NCI-H128 (cell line): ENCODE measurements around the gene HS6ST1.

Experiments
- DNase-seq: peaks from one replicate; lab custom pipeline; 2025; ENCODE audit not compliant: unreplicated experiment; lab: John Stamatoyannopoulos, UW

The HS6ST1 gene

GRCh38 chr2:128284037-128284441, 34.6 kb downstream of the HS6ST1 start:
- DNase-seq, result no peak

- no peak for DNase-seq
Measured at GRCh38 chr2:128282976-128283810, 35.5 kb downstream of the HS6ST1 start.

DNA sequence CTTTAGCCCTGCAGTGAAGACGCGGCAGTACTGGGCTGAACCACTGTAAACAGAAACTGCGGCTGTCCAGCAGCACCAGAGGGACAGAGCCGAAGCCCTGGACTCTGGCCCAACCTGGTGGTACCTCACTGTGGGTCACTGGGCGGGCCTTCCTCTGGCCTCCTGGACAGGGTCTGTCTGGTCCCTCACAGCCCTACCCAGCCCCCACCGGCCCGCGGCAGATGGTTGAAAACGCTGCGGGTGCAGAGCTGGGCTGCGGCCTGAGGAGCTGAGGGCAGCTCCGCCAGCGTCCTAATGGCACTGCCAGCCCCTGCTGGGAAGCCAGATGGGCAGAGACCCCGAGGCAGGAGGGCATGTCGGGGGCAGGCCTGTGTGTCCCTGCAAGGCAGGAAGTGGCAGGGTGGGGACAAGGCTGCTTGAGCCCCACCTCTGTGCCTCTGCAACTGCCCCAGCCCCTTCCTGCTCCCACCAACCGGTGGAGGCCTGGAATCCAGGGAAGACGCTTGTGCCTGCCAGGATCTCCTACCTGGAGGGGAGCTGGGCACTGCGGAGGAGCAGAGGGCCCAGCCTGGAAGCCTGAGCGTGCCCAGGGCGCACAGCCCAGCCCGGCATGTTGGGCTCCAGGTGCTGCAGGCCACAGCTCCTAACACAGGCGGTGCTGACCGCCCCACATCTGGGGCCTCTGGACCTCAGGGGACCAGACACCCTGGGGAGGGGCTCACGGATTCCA, 36.3 kb downstream of the HS6ST1 start:
- no peak for DNase-seq

DNA sequence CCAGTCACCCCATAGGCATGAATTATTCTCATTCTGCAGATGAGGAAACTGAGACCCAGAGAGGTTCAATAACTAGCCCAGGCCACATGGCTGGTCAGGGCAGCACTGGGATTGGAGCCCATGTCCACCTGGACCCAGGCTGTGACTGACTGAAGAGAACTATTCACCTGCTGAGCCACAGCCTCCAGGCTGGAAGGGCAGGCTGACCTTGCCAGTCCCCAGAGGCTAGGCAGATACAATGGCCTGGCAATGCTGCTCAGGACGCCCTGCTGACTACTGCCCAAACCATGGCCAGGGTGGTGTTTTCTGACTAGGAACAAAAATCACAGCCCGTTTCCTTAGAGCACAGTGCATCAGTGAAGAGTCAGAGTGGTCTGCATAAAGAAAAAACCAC, 36.8 kb downstream of the HS6ST1 start:
- no peak for DNase-seq

DNA sequence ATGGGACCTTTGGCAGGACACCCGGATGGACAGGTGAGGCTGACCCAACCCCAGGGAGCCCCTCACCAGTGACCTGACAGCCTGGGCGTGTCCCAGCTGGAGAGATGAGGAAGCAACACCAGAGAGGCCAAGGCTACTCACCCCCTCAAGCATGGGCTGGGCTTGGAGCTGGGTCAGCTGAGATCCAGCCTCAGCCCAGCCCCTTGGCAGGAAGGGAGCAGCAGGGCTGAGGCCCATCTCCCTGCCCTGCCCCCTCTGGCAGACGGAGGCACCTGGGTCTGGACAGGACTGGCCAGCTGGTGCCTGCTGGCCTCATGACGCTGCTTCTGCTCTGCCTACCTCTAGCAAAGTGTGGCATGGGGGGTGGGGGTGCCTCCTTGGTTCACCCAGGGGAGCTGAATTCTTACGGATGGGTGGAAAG, 37.8 kb downstream of the HS6ST1 start:
- DNase-seq, result no peak

DNA sequence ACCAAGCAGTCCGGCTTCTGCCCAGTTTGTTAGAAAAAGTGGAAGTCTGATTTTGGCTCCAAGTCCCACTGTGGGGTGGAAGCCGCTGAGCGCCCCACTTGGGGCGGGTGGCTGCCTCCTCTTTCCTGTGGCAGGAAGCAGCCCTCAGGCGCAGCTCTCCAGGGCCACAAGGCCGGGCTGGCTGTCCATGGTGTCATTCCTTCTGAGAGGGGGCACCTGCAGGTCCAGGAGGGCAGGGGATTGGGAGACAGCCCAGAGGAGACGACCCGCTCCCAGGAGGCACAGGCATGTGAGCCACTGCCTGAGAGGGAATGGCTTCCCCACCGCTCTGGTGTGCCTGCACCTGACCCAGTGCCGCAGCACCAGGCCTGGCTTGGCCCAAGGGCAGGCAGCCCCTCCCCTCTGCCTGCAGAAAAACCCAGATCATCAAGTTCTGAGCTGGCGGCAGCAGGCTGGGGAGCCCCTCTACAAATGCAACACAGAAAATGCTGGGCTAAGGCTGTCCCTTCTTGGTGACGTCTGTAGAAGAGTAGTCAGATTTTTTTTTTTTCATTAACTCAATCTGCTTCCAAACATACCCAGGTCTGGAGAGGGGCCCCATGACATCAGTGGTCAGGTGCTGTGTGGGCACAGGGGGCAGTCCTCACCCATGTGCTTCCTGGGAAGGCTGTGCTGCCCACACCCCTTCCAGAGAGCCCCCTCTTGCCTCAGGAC, 38.4 kb downstream of the HS6ST1 start:
- DNase-seq, result no peak

- no peak for DNase-seq
Measured at GRCh38 chr2:128279786-128280157, 38.9 kb downstream of the HS6ST1 start.

GRCh38 chr2:128279009-128279408, 39.7 kb downstream of the HS6ST1 start:
- no peak for DNase-seq

DNA sequence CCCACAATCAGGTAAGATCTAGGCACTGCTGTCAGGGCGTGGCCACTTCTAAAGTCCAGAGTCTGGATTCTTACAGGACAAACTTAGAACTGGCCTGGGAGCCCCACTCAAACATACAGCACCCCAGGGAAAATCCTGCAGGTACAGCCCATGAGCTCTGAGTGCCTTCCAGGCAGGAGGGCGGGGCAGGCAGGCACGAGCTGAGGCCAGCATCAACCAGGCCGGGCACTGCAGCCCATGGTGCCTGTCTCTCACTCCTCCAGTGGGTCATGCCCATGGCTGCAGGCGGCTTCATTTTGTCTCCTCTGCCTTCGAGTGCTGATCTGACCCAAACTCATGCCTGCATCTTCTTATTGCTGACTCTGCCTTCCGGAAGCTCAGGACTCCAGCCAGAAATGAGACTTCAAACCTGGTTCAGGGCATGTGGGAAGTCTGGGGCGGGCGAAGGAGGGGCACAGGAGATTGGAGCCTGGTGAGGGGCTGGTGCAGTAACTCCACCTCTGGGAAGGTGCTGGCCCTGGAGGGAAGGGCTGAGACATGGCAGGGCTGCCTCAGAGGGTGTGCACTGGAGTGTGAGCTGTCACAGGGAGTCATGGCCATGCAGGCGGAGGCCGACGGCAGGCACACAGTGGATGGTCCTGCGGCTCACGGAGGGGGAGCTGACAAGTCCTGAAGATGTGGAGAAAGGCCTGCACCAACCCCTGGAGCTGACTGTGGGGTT, 40.5 kb downstream of the HS6ST1 start:
- DNase-seq, result no peak

DNA sequence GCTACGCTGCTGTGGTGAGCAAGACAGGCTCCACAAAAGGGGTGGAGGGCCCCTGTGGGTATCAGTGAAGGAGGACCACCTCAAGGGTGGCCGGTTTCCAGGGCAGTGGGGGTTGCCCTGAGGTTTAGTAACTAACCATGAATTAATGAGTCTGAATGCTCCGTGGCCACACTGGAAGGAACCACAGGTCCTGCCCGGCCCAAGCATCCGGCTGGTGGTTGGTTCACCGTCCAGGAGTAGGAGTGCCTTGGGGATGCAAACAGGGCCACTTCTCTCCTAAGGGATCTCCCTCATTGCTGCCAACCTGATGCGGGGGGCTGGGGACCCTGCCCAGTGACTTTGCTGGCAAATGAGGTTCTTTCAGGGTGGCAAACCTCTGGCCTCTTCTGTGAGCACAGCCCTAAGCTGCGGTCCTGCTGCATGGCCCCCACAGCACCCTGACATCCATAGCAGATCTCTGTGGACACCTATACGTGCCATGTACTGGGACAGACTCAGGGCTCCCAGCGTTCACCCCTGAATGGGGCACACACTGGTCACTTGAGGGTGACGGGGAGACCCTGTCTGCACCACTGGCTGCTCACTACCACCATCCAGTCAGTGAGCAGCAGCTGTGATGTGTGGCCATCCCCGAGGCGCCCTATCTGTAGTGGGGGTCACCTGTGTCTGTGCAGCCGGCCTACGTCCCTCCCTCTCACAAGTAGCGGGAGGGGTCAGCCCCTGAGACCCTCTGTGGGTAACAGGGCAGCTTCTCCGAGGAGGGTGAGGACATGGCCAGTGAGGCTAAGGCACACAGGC, 41.6 kb downstream of the HS6ST1 start:
- DNase-seq, result no peak

DNA sequence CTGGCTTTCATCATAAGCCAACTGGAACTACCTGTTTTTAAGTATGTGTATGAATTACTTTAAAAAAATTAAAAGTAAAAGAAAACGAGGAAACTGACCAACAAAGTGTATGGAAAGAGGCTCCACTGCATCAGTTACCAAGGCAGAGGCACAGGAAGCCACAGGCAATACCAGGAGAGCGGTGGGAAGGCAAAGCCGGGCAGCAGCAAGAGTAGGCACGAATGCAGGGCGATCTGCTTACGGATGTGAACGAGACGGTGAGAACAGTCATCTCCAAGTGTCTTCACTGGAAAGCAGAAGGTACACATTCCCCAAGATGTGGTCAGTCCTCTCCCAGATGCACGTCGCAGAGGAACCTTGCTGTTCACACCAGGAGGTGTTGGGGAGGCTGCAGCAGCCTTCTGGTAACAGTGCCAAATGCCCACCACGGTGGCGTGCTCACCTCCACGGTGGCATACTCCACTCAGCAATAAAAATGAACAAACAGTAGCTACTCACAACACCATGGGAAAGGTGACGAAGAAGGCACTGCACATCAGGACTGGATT, 43.1 kb downstream of the HS6ST1 start:
- DNase-seq, result no peak

GRCh38 chr2:128274218-128274617, 44.5 kb downstream of the HS6ST1 start:
- DNase-seq, result no peak

DNA sequence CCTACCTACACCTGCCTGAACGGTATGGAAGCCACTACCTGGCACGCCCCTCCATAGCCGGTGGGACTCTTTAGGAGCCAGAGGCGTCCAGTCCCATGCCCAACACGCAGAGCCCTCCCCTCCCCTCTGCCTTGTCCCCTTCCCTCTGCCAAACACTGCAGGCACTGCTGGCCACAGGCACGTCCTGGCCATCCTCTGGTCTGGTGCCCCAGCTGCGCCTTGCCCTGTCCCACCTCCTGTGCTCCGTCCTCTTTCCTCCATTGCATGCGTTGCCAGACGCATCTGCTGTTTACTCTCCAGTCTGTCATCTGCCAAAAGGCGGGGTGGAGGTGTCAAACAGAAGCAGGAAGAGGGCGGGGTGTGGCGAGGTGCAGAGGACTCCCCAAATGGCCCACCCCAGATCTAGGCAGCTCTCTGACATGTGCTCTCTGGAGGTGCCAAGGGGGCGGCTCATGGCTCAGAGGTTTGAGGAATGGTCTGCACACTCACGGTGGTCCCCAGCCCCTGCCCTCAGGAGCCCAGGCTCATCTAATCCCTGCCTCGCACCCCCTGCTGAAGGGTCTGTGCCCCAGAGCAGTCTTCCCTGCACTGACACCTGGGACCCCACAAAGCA, 45.1 kb downstream of the HS6ST1 start:
- DNase-seq, result no peak

GRCh38 chr2:128272601-128273468, 45.8 kb downstream of the HS6ST1 start:
- DNase-seq, result no peak

- DNase-seq, result no peak
Measured at GRCh38 chr2:128271911-128272600, 46.6 kb downstream of the HS6ST1 start.

GRCh38 chr2:128271597-128271910, 47.1 kb downstream of the HS6ST1 start:
- no peak for DNase-seq

DNA sequence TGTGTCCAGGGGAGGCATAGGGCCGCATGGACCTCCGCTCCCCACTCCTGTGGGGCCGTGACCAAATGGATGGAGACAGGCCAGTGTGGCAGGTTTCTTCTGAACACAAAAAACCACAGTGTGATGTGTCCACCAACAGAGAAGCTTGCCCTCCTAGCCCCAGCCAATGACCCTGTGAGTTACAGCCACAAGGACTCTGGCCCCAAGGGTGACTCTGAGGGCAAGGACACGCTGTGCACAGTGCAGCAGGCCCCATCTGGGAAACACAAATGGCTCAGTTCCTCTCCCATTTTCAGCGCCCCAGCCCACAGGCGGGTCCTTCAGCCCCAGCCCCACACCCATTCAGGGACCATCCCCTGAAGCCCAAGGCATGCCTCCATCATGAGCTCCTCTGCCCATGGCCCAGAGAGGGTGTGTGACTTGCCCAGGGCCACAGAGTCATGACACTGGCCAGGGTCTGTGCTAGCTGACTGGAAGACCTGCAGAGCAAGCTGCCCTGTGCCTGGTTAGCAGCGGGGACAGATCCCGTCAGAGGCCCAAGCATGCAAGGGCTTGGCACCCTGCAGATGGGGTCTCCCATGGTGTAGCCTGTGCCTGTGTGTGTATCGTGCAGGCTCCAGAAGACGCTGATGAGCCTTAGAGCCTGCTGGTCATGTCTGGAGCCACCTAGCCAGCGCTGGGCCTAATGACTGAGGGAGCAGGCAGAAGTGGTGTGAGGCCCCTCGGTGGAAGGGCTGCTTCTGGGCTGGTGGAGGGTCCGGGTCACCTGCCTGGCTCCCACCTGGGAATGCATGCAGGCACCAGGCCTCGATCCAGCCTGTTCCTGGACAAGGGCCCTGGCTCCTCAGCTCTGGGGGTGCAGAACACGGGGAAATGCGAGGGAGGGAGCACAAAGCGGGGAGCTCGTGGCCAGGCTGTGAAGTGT, 47.7 kb downstream of the HS6ST1 start:
- DNase-seq, result no peak
